IPS-NIHi11 (cell line): Measurements from ENCODE around the gene RARA.

Experiments used
- DNase-seq: peaks from one replicate; pipeline ENCODE4 v3.0.0; 2012; ENCODE audit warnings: mixed read lengths, low spot score

The RARA gene

DNA sequence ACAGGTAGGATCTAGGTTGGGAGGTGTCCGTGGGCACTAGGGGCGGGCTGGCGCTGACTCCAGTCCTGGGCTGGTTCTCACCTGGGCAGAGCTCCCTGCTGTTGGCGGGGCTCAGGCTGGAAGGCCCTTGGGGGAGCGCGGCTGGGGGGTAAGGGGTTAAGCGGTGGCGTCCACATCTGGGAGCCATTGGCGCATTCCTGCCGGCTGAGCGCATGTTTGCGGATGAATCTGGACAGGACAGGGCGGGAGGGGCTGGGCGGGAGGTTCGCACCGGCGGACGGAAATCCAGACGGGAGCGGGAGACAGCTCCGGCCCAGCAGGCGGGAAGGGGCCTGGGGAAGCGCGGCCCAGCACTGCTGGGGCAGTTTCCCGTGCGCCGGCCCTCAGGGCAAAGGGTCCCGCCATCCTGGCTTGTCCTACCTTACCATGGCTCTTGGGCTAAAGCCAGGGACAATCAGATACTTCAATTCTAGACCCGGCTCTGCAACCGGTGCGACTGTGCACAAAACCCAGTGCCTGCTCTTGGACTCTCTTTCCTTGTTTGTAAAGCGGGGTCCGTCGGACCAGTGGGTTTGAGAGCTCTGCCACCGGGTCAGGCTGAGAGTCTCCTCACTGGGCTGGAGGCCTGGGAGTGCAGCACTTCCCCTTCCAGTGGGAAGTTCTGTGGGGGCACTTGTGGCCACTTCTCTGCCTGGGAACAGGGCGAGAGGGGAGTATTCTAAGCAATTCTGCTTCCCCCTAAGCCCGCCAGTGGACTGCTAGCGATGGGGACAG lies 7.8 kb downstream of the RARA start:
- peak; percentile 68 for DNase-seq

DNA sequence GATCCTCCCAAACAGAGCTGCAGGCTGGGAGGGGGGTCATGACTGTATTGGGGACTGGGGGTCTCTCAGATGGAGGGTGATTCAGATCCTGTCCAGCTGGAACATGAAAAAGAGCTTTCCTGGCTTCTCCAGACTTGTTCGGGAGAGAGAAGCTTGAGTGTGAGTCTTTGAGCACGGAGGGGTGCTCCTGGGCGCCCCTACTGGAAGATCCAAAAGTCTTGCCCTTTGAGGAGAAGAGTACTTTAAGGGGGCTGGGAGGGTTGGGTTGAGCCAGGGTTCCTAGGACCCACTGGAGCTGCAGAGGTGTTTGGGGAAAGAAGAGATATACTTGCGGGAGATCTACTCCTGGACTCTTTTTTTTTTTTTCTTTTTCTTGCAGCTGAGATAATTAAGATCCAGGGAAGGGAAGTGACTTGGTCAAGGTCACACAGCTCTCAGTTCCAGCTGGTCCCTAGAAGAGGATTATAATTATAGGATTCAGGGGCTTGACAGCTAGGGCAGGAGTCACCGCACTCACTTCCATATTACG lies 8.4 kb downstream of the RARA start:
- peak; percentile 61 for DNase-seq

DNA sequence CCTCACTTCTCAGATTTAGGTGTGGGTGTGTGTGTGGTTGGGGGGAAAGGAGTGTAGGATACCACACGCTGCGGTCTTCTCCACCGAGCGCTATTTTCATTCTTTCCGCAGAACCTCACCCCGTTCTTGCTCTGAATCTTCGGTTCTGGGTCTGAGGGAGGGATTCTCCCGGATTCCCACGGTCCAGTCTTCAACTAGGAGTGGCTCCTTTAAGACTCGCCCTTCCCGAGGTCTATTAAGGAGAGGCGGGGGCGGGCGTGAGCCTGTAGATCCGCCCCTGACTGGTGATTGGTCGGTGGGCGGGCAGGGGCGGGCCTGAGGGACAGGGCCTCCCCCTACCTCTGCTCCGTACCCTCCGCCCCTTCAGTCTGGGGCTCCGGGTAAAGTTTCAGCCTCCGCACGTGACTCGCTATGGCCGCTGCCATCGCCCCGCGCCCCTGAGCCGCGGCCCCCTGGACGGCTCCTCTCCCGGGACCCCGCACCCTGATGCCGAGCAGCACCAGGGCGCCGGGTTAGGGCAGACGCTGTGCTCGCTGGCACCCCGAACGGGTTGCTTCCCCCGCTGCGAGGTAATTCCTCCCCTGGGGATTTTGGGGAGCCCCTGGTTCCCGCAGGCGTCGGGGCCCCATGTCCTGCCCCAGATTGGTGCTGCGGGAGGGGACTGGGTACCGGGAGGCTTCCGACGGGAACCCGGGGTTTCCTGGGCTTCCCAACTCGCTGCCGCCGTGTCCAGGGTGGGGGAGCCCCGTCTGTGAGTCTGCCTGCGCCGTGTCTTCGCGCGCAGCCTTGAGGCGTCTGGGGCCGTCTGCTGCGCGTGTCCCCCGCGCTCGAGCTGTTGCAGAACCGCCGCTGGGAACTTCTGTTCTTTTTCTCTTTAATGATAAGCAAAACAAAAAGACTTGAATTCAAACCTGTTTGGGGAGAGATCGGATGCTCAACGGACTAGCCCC lies 9.2 kb downstream of the RARA start:
- peak; percentile 99 for DNase-seq

DNA sequence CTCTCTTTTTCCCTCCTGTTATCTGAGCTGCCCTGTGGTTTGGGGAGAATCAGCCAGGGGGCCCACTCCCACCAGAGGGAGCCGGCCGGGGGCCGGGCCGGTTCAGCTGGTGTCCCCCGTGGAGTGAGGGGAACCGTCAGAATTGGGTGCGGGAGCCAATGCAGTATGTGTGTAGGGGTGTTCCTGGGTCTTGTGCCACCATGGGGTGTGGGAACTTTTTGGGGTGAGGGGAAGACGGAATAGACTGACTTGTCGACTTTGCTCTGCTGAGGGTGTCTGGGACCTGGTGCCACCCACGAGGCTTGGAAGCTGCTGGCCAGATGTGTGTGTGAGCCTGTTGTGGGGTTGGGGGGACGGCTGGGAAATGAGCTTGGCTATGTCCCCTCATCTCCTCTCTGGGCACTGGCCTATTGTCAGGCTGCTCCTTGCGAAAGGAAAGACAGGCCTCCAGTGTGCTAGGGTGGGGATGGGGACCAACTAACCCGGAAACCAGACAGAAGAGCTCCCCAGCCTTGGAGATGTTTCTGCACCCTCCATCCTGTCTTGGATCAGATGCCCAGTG lies 9.9 kb downstream of the RARA start:
- DNase-seq, result no peak

DNA sequence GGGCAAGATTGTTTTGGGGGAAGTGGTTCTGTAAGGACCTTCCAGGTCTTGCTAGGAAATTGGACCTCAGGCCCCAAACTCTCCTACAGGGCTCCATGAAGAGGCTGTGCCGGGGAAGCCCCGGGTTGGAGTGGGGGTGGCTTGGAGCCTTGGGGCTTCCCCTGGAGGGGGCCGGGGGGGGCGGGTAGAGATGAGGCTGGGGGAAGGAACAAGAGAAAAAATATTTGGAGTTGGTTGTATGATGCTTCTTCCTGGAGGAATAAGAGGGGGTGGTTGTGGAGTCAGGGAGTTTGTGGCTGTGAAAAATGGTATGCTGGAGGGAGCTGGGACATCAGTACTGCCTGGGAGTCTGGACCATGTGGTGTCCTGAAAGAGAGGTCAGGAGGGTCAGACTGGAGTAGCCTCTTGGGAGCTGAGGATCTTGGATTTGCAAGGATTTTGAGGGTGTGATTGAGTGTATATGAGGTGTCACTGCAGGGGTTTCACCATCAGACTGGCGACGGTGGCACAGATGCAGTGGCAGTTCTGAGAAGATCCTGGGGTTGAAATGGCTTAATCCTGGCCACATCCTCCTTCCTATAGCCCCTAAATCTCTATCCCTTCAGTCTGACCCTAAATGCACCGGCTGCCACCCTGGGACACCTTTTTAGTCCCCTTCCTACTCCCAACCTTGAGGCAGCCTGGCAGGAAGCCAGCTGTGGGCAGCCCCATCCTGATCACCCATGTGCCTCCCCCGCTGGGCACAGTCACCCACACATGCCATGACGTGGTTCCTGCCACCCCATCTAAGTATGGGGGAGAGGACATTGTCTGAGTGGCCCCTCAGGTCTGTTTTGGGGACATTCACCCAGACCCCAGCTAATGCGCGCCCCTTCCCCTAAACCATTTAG lies 10.9 kb downstream of the RARA start:
- no peak for DNase-seq

DNA sequence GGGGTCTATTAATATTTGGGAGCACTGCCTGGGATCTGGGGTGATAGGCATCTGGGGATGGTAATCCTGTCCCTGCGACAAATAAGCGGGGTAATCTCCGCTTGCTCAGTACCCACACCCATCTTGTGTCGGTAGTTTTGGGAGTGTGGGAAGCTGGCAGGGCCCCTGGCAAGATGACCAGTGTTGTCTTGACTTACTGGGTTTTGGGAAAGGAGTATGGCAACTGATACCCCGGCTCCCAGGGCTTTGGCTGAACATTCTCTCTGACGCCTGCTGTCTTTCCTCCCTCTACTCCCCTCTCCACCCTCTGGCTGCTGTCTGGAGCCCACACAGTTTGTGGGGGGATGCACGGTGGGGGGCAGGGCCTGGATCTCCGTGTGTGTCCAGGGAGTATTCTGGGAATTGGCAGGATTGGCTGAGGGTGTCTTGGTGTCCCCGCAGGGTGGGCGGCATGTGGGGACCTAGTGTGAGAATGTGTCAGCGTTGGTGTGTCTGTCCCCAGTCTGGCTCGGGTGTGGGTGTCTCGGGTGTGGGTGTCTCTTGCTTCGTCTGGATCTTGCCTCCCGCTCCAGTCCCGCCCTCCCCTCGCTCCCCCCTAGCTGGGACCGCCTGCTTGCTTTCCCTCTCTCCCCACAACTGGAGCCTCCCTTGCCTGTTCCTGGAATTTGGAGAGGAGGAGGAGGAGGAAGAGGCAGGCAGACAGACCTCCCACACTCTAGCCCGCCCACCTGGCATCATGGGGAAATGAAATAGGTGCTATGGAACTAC lies 12.0 kb downstream of the RARA start:
- no peak for DNase-seq

DNA sequence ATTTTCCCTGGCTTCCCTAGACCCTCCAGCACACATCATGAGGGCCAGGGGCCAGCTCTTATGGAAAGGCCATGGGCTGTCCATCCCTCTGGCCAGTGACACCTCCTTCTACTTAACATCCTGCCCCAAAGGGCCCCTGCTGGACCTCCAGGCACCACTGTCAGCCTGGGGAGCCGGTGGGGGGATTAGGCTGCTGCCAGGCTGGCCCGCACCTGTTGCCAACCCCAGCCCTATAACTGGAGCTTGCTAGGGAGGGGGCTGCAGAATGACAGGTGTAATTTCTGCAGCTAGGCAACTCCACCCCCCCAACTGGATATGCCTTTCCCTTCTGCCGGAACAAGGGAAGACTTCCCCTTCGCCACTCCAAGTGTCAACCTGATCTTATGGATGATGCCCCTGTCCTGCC lies 12.5 kb downstream of the RARA start:
- no peak for DNase-seq

DNA sequence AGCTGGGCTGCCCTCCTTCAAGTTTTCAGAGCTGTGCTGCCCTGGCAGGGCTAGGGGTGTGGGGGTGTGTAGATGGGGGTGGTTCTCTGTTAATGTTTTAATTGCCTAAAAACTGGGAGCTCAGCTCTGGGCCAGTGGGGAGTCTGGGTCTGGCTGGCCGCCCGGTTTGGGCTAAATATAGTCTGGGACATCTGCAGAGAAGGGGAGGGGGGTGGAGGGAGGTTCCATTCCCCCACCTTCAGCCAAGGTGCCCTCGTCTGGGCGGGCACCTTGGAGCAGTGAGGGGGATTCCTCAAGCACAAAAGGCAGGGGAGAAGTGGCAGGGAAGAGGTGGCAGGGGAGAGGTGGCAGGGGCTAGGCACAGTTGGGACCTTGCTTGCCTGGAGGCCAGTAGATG lies 13.0 kb downstream of the RARA start:
- DNase-seq, result no peak

DNA sequence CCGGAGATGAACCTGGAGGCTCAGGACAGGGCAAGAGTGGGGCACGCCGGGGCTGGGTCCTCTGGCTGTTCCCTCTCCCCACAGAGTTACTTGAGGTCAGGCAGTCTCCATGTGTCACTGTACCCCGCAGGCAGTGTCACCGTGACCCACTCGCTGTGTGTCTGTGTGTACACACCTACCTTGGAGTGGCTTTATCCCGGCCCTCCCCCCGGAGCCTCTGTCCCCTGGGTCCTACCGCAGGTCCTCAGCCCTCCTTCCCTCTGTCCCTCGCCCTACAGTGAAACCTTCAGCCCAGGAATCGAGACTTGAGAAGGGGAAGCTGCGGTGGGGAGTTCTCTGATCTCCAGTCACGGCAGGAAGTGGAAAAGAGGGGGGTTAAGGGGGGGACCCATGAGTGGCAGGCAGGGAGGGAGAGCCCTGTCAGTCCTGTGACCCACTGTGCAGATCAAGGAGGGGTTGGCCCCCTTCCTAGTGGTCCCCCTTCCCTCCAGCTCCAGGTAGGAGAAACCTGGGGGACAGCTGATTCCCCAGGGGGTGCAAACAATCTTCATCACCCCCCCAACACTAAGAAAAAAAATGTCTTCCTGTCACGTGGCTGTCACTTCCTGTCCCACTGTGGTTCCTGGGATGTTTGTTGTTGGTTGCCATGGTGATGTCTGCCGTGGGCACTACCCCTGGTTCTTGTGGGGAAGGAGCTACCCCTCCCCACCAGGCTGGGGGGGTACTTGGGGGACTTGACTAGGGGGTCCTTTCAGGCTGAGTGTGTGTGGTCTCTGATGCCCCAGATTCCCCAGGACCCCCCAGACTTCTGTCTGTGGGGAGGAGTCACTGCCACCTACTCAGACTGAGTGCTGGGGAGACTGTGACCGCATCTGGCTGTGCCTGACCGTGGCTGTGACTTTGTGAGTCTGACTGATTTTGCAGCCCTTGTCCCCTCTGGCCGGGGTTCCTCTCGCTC lies 13.7 kb downstream of the RARA start:
- DNase-seq, result peak; percentile 69

DNA sequence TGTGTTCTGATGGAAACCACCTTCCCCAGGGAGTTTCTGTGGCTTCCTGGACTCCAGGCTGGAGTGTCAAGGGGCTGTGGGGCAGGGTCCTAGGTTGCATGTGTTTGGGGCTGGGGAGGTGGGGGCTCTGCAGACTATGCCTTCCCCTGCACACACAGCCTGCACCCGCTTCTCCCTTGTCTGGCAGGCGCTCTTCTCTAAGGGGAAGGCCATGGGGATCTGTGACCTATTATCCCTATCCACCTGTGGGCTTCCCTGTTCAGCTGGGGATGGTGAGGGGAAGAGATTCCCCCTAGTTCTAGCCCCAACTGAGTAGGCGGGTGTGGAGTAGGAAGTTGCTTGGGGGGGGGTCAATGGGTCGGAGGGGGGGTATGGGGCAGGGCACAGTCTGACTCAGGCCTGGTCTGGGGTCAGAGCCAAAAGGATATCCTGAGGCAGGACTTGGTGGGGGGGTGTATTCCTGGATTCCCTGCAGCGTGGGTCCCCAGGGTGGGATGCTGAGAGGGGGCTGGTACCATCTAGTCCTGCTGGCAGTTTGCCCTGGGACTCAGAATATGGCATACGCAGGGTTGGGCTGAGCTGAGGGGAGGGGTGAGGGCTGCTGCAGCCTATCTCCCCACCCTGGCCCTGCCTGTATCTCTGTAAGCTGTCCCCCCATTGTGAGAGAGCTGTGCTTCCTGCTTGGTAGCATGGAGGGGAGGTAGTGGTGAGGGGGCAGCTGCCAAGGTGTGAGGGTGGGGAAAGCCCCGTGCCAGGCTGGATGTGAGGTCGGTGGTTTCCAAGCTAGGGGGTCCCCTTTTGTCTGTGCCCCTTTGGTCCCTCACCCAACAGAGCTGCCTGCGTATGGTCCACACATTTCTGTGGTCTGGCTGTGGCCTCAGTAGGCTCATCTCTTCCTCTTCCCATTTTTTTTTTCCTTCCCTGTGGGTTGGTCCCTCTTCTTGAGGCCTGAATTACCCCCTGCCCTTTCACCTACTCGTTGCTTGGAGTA lies 14.7 kb downstream of the RARA start:
- no peak for DNase-seq

DNA sequence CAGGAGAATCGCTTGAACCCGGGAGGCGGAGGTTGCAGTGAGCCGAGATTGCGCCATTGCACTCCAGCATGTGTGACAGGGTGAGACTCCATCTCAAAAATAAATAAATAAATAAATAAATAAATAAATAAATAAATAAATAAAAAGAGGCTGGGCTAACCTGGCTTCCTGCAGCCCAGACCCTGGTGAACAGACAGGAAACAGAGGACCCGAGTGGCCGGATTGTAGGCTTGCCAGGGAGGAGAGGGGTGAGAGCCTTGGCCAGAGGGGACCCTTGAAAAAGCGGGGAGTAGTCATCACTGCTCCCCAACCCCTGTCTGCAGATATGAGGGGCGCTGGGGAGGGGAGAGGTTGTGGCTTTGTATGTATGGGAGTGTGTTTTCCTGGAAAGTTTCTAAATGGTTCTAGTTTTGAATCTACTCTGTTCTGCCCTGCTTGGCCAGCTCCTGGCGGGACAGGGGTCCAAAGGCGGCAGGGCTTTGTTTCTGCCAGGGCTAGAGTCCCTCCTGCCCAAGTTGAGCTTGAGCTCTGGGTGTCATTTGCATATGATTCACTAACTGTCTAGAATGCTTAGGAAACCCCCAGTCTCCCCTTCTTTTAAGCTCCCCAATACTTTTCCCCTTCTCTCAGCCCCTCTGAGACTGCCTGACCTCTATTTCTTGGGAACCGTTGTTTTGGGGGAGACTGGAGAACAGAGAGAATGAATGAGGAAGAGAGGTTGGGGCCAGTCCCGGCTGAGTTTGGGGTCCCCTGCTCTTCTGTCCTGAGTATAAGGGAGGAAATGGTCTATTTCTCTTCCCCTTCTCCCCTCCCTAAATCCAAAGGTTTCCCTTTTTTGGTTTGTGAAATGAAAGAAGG lies 16.4 kb downstream of the RARA start:
- DNase-seq, result no peak

DNA sequence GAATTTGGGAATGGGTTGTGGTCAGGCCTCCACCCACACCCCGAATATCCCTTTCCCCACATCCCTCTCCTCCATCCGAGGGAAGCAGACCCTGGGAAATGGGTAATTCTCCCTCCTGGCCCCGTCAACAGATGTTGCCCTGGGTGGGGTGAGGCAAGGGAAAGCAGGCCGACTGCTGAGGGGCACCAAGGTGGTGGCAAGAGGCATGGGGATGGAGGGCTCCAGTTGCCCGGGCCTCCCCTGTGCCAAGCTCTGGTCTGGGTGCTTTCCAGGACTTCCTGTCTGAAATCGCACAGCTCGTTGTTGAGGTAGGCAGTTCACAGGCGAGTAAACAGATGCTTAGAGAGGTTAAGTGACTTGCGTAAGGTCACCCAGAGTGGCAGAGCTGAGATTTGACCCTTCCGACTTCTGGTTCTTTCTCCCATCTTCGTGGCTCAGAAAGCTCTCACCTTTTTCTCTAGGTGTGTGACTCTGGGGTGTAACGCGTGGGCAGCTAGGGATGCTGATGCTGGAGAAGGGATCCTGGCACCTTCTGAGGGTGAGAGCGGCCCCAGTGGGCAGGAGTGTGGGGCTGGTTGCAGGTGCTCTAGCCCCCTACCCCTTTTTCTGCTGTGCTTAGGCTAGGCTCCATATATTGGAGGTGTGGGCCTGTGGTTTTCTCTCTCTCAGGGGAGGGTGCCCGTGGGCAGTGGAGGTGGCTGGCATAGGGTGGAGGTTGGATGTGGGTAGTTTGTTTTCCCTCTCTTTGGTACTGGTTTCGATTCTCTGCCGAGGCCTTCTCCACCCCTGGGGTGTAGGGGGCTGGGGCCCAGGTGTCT lies 17.2 kb downstream of the RARA start:
- no peak for DNase-seq

DNA sequence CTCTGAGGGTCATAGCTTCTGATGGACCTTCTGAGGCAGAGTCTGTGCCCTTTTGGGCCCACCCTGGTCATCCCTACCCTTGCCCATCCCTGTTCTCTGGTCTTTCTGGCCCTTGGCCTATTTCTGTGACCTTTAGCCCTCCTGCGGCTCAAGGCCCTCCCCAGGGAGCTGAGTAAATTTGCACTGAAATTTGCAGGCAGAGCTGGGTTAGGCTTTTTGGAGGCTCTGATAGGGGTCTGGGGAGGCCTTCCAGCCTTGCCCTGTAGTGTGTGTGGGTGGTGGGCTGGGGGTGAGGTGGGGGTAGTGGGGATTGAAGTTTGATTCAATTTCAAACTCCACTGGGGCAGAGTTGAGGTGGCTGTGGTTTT lies 17.8 kb downstream of the RARA start:
- DNase-seq, result no peak

DNA sequence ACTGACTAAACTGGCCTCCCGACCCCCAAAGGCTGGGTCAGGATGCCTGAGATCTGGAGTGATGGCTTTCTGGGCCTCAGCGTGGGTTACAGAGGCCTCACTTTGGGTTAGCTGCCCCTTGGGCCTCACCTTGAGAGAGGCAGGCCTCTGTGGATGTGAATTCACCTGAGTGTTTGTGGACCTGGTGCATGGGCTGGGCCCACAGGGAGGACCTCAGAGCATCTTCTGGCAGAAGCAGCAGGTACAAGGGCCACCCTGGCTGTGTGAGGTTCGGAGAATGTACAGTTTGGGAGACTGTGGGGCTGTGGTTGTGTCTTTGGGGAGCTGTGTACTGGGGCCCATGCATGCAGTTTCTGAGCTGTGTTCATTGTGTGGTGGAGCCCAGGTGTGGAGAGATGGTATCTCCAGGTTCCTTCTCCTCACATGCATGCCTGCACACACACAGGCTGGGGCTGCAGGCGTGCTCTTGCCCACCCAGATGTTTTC lies 18.3 kb downstream of the RARA start:
- DNase-seq, result no peak

DNA sequence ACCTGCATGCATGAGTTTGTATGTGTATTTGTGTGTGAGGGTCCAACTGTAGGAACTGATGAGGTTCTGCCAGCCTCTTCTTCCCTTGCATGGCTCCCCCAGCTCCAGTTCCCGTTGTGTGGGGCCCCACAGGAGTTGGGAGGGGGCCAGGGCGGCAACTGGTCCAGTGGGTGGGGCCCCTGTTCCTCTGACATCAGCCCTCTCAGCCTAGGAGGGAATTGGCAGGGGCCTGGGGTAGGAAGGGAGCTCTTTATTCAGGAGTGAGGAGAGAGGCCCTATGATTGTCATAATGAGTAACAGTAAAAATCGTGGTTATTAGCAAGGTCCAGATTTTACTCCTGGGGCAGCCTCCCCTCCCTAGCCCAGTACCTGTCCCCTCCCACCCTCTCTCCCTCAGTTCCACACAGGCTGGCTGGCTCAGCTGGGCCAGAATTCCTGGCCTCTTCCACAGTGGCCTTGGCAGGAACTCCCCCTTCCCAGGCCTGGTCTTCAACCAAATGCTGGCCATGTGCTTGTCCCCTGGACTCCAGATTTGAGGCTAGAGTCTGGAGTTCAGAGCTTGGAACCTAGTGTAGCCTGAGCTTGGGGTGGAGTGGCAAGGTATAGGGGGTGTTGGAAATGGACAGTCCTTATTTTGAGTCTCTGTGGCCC lies 18.9 kb downstream of the RARA start:
- DNase-seq, result no peak

DNA sequence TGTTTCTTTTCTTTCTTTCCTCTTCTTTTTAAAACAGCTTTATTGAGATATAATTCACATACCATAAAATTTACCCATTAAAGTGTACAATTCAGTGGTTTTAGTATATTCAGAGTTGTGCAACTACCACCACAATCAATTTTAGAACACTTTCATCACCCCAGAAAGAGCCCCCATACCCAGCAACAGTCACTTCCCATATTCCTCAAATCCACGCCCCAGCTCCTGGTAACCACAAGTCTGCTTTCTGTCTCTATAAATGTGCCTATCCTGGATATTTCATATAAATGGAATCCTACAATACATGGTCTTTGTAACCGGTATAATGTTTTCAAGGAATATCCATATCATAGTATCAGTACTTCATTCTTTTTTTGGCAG lies 19.4 kb downstream of the RARA start:
- no peak for DNase-seq
